Measurements from ENCODE around the gene INPP5F.
A peak's percentile ranks its signal among the peaks of the same experiment; 100 is the strongest.
"Not testable (repeated sequence)": the region's sequence is repeated elsewhere in the genome, so short reads cannot be mapped to it uniquely, and the experiment has no call there.

Gene INPP5F

DNA sequence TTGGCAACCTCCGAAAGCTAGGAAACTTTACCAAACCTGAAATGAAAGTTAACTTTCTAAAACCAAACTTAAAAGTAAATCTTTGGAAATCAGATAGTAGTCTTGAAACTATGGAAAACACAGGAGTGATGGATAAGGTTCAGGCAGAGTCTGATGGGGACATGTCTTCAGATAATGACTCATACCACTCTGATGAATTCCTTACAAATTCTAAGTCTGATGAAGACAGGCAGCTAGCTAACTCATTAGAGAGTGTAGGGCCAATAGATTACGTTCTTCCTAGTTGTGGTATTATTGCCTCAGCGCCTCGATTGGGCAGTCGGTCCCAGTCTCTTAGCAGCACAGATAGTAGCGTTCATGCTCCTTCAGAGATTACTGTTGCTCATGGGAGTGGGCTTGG, 100.9 kb downstream of the INPP5F start:
- DNase-seq = no peak

- no peak for DNase-seq
Measured at GRCh38 chr10:119827430-119827829, 101.6 kb downstream of the INPP5F start.

DNA sequence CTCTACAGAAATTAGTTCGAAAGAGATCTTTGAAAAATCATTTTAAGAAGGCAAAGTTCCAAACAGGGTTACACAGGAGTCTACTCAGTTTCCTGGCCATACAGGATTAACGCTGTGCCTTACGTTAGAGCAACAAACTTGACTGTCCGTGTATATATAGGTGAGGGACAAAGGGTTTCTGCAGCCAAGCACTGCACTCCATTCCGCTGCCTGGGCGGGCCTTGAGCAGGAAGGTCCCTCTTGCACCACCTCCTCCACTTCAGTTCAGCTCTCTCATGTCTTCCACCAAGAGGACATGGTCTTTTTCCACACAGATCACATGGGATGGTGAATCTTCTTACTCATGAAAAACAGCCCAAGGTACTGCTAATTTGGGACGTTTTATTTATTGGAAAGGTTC, 103.6 kb downstream of the INPP5F start:
- DNase-seq = no peak

DNA sequence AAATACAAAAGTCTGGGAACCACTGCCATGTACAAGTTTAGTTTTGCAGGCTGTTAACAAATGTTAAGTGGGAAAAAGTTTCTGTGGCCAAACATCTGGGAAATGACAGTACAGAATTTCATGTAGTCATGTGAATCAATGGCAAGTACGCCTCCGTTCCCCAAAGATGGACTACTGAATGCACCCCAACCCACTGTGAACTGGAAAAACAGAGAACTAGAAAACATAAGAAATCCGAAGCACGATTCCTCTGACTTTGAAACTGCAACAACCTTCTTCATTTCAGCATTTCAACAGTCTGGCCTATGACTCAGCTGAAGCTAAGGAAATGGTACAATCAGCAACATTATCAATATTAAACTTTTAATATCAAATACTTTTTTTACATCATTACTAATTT, 105.0 kb downstream of the INPP5F start:
- DNase-seq = no peak

DNA sequence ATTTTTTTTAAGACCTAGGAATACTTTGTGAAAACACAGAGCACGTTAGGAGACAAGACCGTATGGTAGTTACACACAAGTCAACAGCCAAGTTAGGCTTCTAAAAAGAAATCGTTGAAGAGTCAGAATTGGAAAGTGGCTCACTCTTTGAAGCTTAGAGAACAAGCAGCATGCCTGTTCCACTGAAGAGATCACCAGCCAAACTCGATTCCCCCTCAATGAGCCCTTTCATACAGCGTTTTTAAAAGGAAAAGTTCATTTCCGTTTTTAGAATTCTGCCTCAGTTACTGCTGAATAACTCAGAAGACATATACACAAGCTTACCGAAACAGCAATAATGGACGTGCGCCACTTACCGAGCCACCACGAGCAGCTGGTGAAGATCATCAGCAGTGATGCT, 105.8 kb downstream of the INPP5F start:
- DNase-seq = no peak

GRCh38 chr10:119832951-119833350, 107.1 kb downstream of the INPP5F start:
- DNase-seq = no peak

- no peak for DNase-seq
Measured at GRCh38 chr10:119834188-119834587, 108.3 kb downstream of the INPP5F start.

GRCh38 chr10:119845656-119846055, 119.8 kb downstream of the INPP5F start:
- DNase-seq = no peak

GRCh38 chr10:119849031-119849789, 123.4 kb downstream of the INPP5F start:
- DNase-seq = no peak

- DNase-seq = no peak
Measured at GRCh38 chr10:119849944-119850343, 124.1 kb downstream of the INPP5F start.

DNA sequence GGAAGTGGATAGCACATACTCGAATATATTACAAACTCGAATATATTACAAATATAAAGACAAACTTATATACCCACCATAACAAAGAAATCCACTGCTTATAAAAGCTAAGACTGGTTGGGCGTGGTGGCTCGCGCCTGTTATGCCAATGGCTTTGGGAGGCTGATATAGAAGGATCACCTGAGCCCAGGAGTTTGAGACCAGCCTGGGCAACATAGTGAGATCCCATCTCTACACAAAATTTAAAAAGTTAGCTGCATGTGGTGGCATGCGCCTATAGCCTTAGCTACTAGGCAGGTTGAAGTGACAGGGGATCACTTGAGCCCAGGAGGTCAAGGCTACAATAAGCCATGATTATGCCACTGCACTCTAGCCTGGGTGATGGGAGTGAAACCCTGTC, 126.4 kb downstream of the INPP5F start:
- no peak for DNase-seq

DNA sequence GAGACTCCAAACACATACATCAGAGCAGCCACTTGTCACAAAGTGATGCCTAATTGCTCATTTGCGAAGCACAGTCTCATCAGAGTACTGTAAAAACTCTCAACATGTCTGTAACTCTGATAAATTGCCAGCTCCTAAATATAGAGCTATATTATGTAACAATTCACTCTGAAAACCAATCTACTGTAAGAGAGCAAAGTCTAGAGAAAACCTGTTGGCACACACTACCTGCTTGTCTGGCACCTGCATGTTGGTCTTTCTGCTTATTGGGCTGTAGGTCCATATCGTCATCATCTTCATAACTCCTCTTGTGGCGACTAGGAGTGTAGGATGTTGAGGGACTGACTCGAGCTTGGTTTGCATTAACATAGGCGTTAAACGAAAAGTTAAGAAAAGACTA, 127.0 kb downstream of the INPP5F start:
- no peak for DNase-seq

GRCh38 chr10:119853574-119853973, 127.7 kb downstream of the INPP5F start:
- no peak for DNase-seq

- no peak for DNase-seq
Measured at GRCh38 chr10:119858063-119858462, 132.2 kb downstream of the INPP5F start.

GRCh38 chr10:119859420-119860258, 133.8 kb downstream of the INPP5F start:
- DNase-seq = no peak

- DNase-seq = no peak
Measured at GRCh38 chr10:119860866-119861607, 135.2 kb downstream of the INPP5F start.

DNA sequence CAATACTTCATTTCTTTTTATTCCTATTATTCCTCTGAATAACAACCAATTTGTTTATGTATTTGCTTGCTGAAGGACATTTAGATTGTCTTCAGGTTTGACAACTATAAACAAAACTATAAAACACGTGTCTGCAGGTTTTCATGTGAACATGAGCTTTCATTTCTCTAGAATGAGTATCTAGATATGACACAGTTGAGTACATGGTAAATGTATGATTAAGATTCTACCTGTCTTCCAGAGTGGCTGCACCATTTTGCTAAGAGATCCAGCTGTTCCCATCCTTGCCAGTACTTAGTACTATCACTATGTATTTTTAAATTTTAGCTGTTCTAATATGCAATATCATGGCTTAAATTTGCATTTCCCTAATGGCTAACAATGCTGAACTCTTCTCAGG, 136.7 kb downstream of the INPP5F start:
- no peak for DNase-seq

- DNase-seq = no peak
Measured at GRCh38 chr10:119863951-119864565, 138.2 kb downstream of the INPP5F start.

GRCh38 chr10:119865699-119866240, 139.9 kb downstream of the INPP5F start:
- no peak for DNase-seq

GRCh38 chr10:119867317-119867716, 141.5 kb downstream of the INPP5F start:
- no peak for DNase-seq

DNA sequence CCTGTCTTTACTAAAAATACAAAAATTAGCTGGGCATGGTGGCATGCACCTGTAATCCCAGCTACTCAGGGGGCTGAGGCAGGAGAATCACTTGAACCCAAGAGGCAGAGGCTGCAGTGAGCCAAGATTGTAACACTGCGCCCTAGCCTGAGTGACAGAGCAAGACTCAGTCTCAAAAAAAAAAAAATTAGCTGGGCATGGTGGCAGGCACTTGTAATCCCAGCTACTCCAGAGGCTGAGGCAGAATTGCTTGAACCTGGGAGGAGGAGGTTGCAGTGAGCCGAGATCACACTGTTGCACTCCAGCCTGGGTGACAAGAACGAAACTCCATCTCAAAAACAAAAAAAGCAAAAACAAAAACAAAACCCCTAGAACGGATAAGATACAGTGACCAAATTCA, 143.5 kb downstream of the INPP5F start:
- DNase-seq = not testable (repeated sequence)

GRCh38 chr10:119871881-119872609, 146.2 kb downstream of the INPP5F start:
- peak; percentile 60 for DNase-seq
